SK-N-SH (cell line): ENCODE data around the gene UBE2E2. TPM values are rescaled to one million over a fixed set of nuclear protein-coding genes. Genes with fewer than 3 reads are reported as not detected.

Experiments
- CTCF ChIA-PET: fragments of 300-600, 350-600 bp; formaldehyde crosslinking; extraction: SDS; loops from one replicate; lab custom pipeline; 2021; lab: Yijun Ruan, JAX
- POLR2A ChIA-PET: fragments of 350-600 bp; sonication (Branson Sonifier 250); formaldehyde crosslinking; extraction: SDS; loops from one replicate; lab custom pipeline; 2020; ENCODE audit warnings: antibody characterized with exemption, inconsistent platforms; lab: Yijun Ruan, JAX
- DNase-seq: peaks from one replicate; pipeline ENCODE4 v3.0.0; 2012
- H2AFZ ChIP-seq: fragments of 200-600 bp; sonication (generic); 2 replicates; pipeline ENCODE4 v1.8.1; 2016; ENCODE audit warnings: antibody characterized with exemption, mild to moderate bottlenecking, low read depth
- H3F3A ChIP-seq: fragments of 200-600 bp; sonication (generic); replicated peaks from 2 replicates; pipeline ENCODE3; 2016; ENCODE audit warnings: antibody characterized with exemption, mild to moderate bottlenecking; ENCODE audit not compliant: insufficient read depth
- H3K27ac ChIP-seq, 2 experiments: fragments of 200-500 bp in 1 of 2; fragments of 200-600 bp in 1 of 2; sonication (Bioruptor generic) in 1 of 2; sonication (generic), shearing (Covaris generic) in 1 of 2; 2 replicates each; pipeline versions ENCODE4 v1.5.1 to v1.6.1; 2014 to 2016; ENCODE audit warnings: low read depth in 2 of 2, inconsistent platforms in 1 of 2, low read length in 1 of 2, mild to moderate bottlenecking in 1 of 2, mixed read lengths in 1 of 2
- H3K27me3 ChIP-seq: fragments of 200-600 bp; sonication (generic), shearing (Covaris generic); 2 replicates; pipeline ENCODE4 v1.6.1; 2016; ENCODE audit warnings: mixed run types; ENCODE audit not compliant: insufficient read depth
- H3K36me3 ChIP-seq, 2 experiments: fragments of 200-500 bp in 1 of 2; fragments of 200-600 bp in 1 of 2; sonication (Bioruptor generic) in 1 of 2; sonication (generic) in 1 of 2; replicated peaks in 1 of 2; 2 replicates each; pipeline versions ENCODE3 to v1.5.1; 2014 to 2016; ENCODE audit warnings: low read length in 1 of 2, mild to moderate bottlenecking in 1 of 2; ENCODE audit not compliant: insufficient read depth in 2 of 2, control insufficient read depth in 1 of 2
- H3K4me1 ChIP-seq, 2 experiments: fragments of 200-500 bp in 1 of 2; fragments of 200-600 bp in 1 of 2; sonication (Bioruptor generic) in 1 of 2; sonication (generic), shearing (Covaris generic) in 1 of 2; 2 replicates each; pipeline versions ENCODE4 v1.5.1 to v1.6.1; 2014 to 2016; ENCODE audit warnings: low read depth in 1 of 2, low read length in 1 of 2, mixed run types in 1 of 2; ENCODE audit not compliant: insufficient read depth in 2 of 2, control insufficient read depth in 1 of 2
- H3K4me2 ChIP-seq: fragments of 200-600 bp; sonication (generic), shearing (Covaris generic); 2 replicates; pipeline ENCODE4 v1.6.1; 2017; ENCODE audit warnings: mixed run types
- H3K4me3 ChIP-seq, 2 experiments: fragments of 200-500 bp in 1 of 2; fragments of 200-600 bp in 1 of 2; sonication (Bioruptor generic) in 1 of 2; sonication (generic), shearing (Covaris generic) in 1 of 2; 2 replicates each; pipeline versions ENCODE4 v1.5.1 to v1.8.1; 2014 to 2016; ENCODE audit warnings: low read depth in 2 of 2, inconsistent platforms in 1 of 2, low read length in 1 of 2, mild to moderate bottlenecking in 1 of 2, mixed read lengths in 1 of 2, moderate library complexity in 1 of 2
- H3K79me2 ChIP-seq: fragments of 200-600 bp; sonication (generic); 2 replicates; pipeline ENCODE4 v1.8.1; 2017; ENCODE audit warnings: mild to moderate bottlenecking; ENCODE audit not compliant: insufficient read depth
- H3K9ac ChIP-seq: fragments of 200-600 bp; sonication (generic); 2 replicates; pipeline ENCODE4 v1.6.1; 2017; ENCODE audit warnings: mixed run types
- H3K9me2 ChIP-seq: fragments of 200-600 bp; sonication (generic); 2 replicates; pipeline ENCODE4 v1.6.1; 2017; ENCODE audit warnings: mixed run types
- H3K9me3 ChIP-seq: fragments of 200-600 bp; sonication (generic); 2 replicates; pipeline ENCODE4 v1.6.1; 2017; ENCODE audit warnings: mixed run types, mild to moderate bottlenecking, moderate library complexity
- H4K20me1 ChIP-seq: fragments of 200-600 bp; sonication (generic); 2 replicates; pipeline ENCODE4 v1.6.1; 2017; ENCODE audit warnings: mild to moderate bottlenecking, mixed run types; ENCODE audit not compliant: insufficient read depth
- CHD2 ChIP-seq: fragments of 150-350 bp; IDR thresholded peaks from 2 replicates; pipeline ENCODE4 v1.6.1; 2018; ENCODE audit warnings: low read length; ENCODE audit not compliant: partially characterized antibody
- EP300 ChIP-seq, 2 experiments: IDR thresholded peaks; 2 replicates each; pipeline versions ENCODE4 v1.4.0 to v1.6.1; 2012; ENCODE audit warnings: borderline replicate concordance in 1 of 2, low read depth in 1 of 2, low read length in 1 of 2
- FOSL2 ChIP-seq: IDR thresholded peaks from 2 replicates; pipeline ENCODE4 v1.4.0; 2012; ENCODE audit warnings: low read depth, mild to moderate bottlenecking, moderate library complexity, borderline replicate concordance
- FOXJ3 ChIP-seq: sonication (generic); formaldehyde crosslinking; IDR thresholded peaks from 2 replicates; pipeline ENCODE4 v1.5.1; 2020; ENCODE audit warnings: mild to moderate bottlenecking, missing genetic modification reagents
- GATA2 ChIP-seq: sonication (generic); formaldehyde crosslinking; IDR thresholded peaks from 2 replicates; pipeline ENCODE4 v1.5.0; 2020; ENCODE audit warnings: mild to moderate bottlenecking, missing genetic modification reagents
- JUND ChIP-seq: IDR thresholded peaks from 2 replicates; pipeline ENCODE4 v1.4.0; 2012
- MAX ChIP-seq: IDR thresholded peaks from 2 replicates; pipeline ENCODE4 v1.4.0; 2012; ENCODE audit warnings: low read depth
- MEF2A ChIP-seq: IDR thresholded peaks from 2 replicates; pipeline ENCODE4 v1.4.0; 2012; ENCODE audit warnings: low read depth, borderline replicate concordance
- MXI1 ChIP-seq: IDR thresholded peaks from 2 replicates; pipeline ENCODE4 v1.6.1; 2012; ENCODE audit warnings: mild to moderate bottlenecking, low read depth, low read length, improper control_type of control experiment
- NFIC ChIP-seq: IDR thresholded peaks from 2 replicates; pipeline ENCODE4 v1.4.0; 2012; ENCODE audit warnings: borderline replicate concordance
- NRF1 ChIP-seq: IDR thresholded peaks from 2 replicates; pipeline ENCODE4 v1.6.1; 2012; ENCODE audit warnings: low read depth, mild to moderate bottlenecking, low read length
- POLR2AphosphoS5 ChIP-seq: IDR thresholded peaks from 2 replicates; pipeline ENCODE4 v1.6.1; 2012; ENCODE audit warnings: low read depth, low read length
- RAD21 ChIP-seq: IDR thresholded peaks from 2 replicates; pipeline ENCODE4 v1.6.1; 2012; ENCODE audit warnings: mild to moderate bottlenecking, low read length
- RCOR1 ChIP-seq: fragments of 150-350 bp; IDR thresholded peaks from 2 replicates; pipeline ENCODE4 v1.6.1; 2017; ENCODE audit warnings: antibody characterized with exemption, low read length
- SMC3 ChIP-seq: IDR thresholded peaks from 2 replicates; pipeline ENCODE4 v1.6.1; 2012; ENCODE audit warnings: low read depth, low read length, improper control_type of control experiment
- TAF1 ChIP-seq: IDR thresholded peaks from 2 replicates; pipeline ENCODE4 v1.6.1; 2012; ENCODE audit warnings: low read depth, mild to moderate bottlenecking, low read length, moderate library complexity, borderline replicate concordance
- TEAD4 ChIP-seq: IDR thresholded peaks from 2 replicates; pipeline ENCODE4 v1.4.0; 2012; ENCODE audit warnings: mild to moderate bottlenecking, borderline replicate concordance; ENCODE audit not compliant: insufficient read depth
- YY1 ChIP-seq: IDR thresholded peaks from 2 replicates; pipeline ENCODE4 v1.4.0; 2012; ENCODE audit warnings: low read depth, mild to moderate bottlenecking
- WGBS: methylation state at CpG from one replicate; pipeline ENCODE4 v1.1.6; 2017; ENCODE audit warnings: low lambda C conversion rate; 5-methylcytosine and 5-hydroxymethylcytosine counted together
- polyA plus RNA-seq, 3 experiments: library from polyadenylated mRNA; depleted of rRNA; stranded (reverse); fragments of >200 nt; gene quantifications; 2 replicates each; pipeline ENCODE4 v1.2.3, GENCODE V29; 2012
- TF ChIP-seq, protein P1 (sequence below): IDR thresholded peaks from 2 replicates; pipeline ENCODE4 v1.6.1; 2012; ENCODE audit warnings: mild to moderate bottlenecking, low read depth, low read length, moderate library complexity
- TF ChIP-seq, protein P2 (sequence below): IDR thresholded peaks from 2 replicates; pipeline ENCODE4; 2012

Gene UBE2E2
- polyA plus RNA-seq, 1 of the 3 experiments (the other 2 are of a cell fraction) = 46.4 TPM

- H3K9me2 ChIP-seq = no peaks in the 10 kb centered on the region
- TF ChIP-seq MAX (no peak), FOXJ3 (CRISPR knock-in tag) (no peak), RCOR1 (no peak), TAF1 (no peak), POLR2AphosphoS5 (no peak), FOSL2 (no peak), YY1 (no peak), MXI1 (no peak), JUND (no peak), GATA2 (CRISPR knock-in tag) (no peak), RAD21 (no peak)
- TF ChIP-seq, protein P1, sequence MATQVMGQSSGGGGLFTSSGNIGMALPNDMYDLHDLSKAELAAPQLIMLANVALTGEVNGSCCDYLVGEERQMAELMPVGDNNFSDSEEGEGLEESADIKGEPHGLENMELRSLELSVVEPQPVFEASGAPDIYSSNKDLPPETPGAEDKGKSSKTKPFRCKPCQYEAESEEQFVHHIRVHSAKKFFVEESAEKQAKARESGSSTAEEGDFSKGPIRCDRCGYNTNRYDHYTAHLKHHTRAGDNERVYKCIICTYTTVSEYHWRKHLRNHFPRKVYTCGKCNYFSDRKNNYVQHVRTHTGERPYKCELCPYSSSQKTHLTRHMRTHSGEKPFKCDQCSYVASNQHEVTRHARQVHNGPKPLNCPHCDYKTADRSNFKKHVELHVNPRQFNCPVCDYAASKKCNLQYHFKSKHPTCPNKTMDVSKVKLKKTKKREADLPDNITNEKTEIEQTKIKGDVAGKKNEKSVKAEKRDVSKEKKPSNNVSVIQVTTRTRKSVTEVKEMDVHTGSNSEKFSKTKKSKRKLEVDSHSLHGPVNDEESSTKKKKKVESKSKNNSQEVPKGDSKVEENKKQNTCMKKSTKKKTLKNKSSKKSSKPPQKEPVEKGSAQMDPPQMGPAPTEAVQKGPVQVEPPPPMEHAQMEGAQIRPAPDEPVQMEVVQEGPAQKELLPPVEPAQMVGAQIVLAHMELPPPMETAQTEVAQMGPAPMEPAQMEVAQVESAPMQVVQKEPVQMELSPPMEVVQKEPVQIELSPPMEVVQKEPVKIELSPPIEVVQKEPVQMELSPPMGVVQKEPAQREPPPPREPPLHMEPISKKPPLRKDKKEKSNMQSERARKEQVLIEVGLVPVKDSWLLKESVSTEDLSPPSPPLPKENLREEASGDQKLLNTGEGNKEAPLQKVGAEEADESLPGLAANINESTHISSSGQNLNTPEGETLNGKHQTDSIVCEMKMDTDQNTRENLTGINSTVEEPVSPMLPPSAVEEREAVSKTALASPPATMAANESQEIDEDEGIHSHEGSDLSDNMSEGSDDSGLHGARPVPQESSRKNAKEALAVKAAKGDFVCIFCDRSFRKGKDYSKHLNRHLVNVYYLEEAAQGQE = no peak
- TF ChIP-seq, all 33 proteins: peak for 0
- 95% methylated on average over 2 of the region's 2 CpGs for WGBS
- no peaks in the 10 kb centered on the region for H3K9me3 ChIP-seq
- peaks cover 4% of the 10 kb centered on the region; the same call in 1 of the 2 replicates for H3K79me2 ChIP-seq
- H3K36me3 ChIP-seq = no peaks in the 10 kb centered on the region
- H3K4me3 ChIP-seq = no peak overlapping the region
- H3K27me3 ChIP-seq = no peaks in the 10 kb centered on the region
- H3K4me2 ChIP-seq = no peak overlapping the region
- no peak overlapping the region for H2AFZ ChIP-seq
- POLR2A ChIA-PET = no interaction called here
- H3K27ac ChIP-seq = no peak overlapping the region
- peaks cover 6% of the 10 kb centered on the region for H4K20me1 ChIP-seq
- no peaks in the 10 kb centered on the region for H3F3A ChIP-seq
- CTCF ChIA-PET = interaction anchor here (0.7 kb wide), 1 partner anchor 21 kb away, joined by 4 read pairs; no protein-coding TSS in a partner anchor
- DNase-seq = no peak
- no peaks in the 10 kb centered on the region; a peak in 2 of 4 replicates for H3K4me1 ChIP-seq
- no peak overlapping the region for H3K9ac ChIP-seq
Observed at GRCh38 chr3:23439080-23439479, 236.0 kb downstream of the UBE2E2 start.

DNA sequence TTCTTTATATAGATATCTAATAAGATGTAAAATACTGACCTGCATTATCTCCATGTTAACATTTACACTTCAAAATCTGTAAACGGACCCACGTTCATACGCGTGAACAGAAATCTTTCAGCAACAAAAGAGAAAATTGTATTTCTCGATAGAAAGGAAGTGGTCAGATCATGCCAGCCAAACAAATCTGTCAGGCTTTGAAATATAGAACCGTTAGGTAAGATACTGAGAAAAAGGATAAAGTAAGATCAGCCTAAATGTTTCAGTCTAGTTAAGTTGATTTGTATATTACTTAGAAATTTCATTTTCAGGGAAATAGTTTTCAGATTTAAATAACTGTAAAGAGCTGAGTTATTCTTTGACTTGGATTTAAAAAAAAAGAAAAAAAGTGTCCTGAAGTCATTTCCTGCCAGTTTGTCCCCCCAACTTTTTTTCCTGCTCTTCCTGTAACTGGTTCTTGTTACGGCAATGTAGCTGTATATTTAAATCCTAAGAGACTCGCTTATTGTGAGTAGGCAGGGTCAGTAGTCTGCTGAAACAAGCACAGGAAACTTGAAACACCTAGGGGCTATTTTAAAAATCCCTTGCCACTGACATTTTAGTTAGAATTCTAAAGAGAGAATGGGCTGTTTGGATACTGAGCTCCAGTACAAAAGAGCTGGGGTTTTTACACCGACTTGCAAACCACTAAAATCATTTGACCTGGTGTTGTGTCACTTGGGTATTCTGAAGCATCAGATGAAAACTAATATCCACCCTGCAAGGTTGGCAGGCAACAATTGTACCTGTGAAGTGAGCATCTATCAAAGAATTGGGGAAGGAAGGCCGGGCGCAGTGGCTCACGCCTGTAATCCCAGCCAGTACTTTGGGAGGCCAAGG is 237.5 kb downstream of the UBE2E2 start:
- no peaks in the 10 kb centered on the region for H3K36me3 ChIP-seq
- no peak overlapping the region for H3K27ac ChIP-seq
- no peak overlapping the region for H3K9ac ChIP-seq
- H3K4me3 ChIP-seq = no peak overlapping the region
- 96% methylated on average over 11 of the region's 12 CpGs for whole genome bisulfite sequencing
- H3F3A ChIP-seq = no peaks in the 10 kb centered on the region
- no peaks in the 10 kb centered on the region for H3K9me3 ChIP-seq
- H4K20me1 ChIP-seq = peaks cover 6% of the 10 kb centered on the region
- no peaks in the 10 kb centered on the region; a peak in 2 of 4 replicates for H3K4me1 ChIP-seq
- H2AFZ ChIP-seq = no peak overlapping the region
- H3K27me3 ChIP-seq = no peaks in the 10 kb centered on the region
- ChIA-PET POLR2A (no interaction called here), CTCF (no interaction called here)
- H3K9me2 ChIP-seq = no peaks in the 10 kb centered on the region
- no peak overlapping the region for H3K4me2 ChIP-seq
- DNase-seq = no peak
- H3K79me2 ChIP-seq = no peaks in the 10 kb centered on the region
- TF ChIP-seq FOXJ3 (CRISPR knock-in tag) = no peak
- no peak for TF ChIP-seq YY1
- TF ChIP-seq RCOR1 = no peak
- no peak for TF ChIP-seq EP300 (IDR thresholded peaks at IDR 0.05; ENCODE audit: borderline replicate concordance in 1 of 2, low read depth in 1 of 2, low read length in 1 of 2)
- no peak for TF ChIP-seq FOSL2
- no peak for TF ChIP-seq NFIC
- TF ChIP-seq SMC3 = no peak
- TF ChIP-seq TEAD4 = no peak
- TF ChIP-seq, protein P2, sequence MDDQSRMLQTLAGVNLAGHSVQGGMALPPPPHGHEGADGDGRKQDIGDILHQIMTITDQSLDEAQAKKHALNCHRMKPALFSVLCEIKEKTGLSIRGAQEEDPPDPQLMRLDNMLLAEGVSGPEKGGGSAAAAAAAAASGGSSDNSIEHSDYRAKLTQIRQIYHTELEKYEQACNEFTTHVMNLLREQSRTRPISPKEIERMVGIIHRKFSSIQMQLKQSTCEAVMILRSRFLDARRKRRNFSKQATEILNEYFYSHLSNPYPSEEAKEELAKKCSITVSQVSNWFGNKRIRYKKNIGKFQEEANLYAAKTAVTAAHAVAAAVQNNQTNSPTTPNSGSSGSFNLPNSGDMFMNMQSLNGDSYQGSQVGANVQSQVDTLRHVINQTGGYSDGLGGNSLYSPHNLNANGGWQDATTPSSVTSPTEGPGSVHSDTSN = no peak
- TF ChIP-seq MEF2A = no peak
- no peak for TF ChIP-seq GATA2 (CRISPR knock-in tag)
- no peak for TF ChIP-seq MXI1
- no peak for TF ChIP-seq NRF1
- no peak for TF ChIP-seq CHD2
